ENCODE results near the gene PLEK2.

DNA sequence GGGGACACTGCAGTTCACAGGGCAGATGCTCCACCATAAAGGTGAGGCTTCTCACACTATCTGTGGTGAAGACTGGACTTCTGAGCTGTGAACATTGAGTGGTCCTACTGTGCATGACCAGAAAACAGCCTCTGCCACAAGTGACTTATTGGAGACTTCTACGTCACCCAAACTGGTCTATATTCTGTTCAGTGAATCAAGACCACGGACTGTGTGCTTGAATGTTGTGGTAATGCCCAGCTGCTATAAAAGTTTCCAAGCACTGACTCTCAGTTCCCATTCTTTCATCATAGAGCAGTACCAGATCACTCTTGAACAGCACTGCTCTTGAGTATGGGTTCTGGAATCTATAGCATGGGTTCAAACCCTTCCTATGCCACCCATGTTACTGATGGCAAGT lies 4.8 kb upstream of the PLEK2 start:
- TF ChIP-seq CTCF (IDR thresholded peaks at IDR 0.05; ENCODE audit: extremely low read depth in 1 of 2, insufficient read depth in 1 of 2, low read depth in 1 of 2, low read length in 2 of 2), result no peak
- TF ChIP-seq POLR2A (IDR thresholded peaks at IDR 0.05; ENCODE audit: low read depth, low read length), result no peak
